ENCODE results near the gene EPHB6. TPM values are rescaled to one million over a fixed set of nuclear protein-coding genes. Genes with fewer than 3 reads are reported as not detected.

The EPHB6 gene
- total and polyA plus RNA-seq, 10 of the 15 experiments (the other 5 are each of a cell fraction or from before 2014, with no cell fraction given), result 0.06 to 1.3 (median 0.37) TPM; not detected in 2

GRCh38 chr7:142901426-142902259 is 46.8 kb downstream of the EPHB6 start (continued):
- TF ChIP-seq HSF1 (IDR thresholded peaks at IDR 0.05; ENCODE audit: low read depth, low read length), result no peak

GRCh38 chr7:142904128-142904527 is 49.3 kb downstream of the EPHB6 start:
- no peak for ATAC-seq
- H3K27ac ChIP-seq (ENCODE audit: control insufficient read depth, insufficient read depth), result no peak overlapping the region
- H4K20me1 ChIP-seq (ENCODE audit: control insufficient read depth, insufficient read depth), result no peaks in the 10 kb centered on the region
- POLR2A ChIA-PET, result no interaction called here
- no peaks in the 10 kb centered on the region for H3K79me2 ChIP-seq (ENCODE audit: control insufficient read depth, insufficient read depth, low read length)
- no peak overlapping the region for H3K4me3 ChIP-seq
- no peak for FAIRE-seq
- H3K4me1 ChIP-seq (ENCODE audit: control insufficient read depth, insufficient read depth, low read length), result no peaks in the 10 kb centered on the region
- SMC1A ChIA-PET (ENCODE audit: uncharacterized antibody, unreplicated experiment), result no interaction called here
- no peak overlapping the region for H2AFZ ChIP-seq (ENCODE audit: control insufficient read depth, low read depth, low read length)
- no TSS peak for BruUV-seq (replicated peaks)
- no peak overlapping the region for H3K4me2 ChIP-seq (ENCODE audit: control insufficient read depth, insufficient read depth)
- no peak for TF ChIP-seq YBX1 (IDR thresholded peaks at IDR 0.05)
- TF ChIP-seq E2F4 (IDR thresholded peaks at IDR 0.05; ENCODE audit: low read depth, low read length), result no peak
- TF ChIP-seq LARP7 (IDR thresholded peaks at IDR 0.05), result no peak
- no peaks in the 10 kb centered on the region for H3K9me3 ChIP-seq (replicated peaks; ENCODE audit: control insufficient read depth, insufficient read depth, low read length)
- CTCF ChIA-PET, result interaction anchor here (0.8 to 1.2 kb wide), 4 partner anchors 11 to 311 kb away, joined by 3 to 5 read pairs (median 4); no protein-coding TSS in a partner anchor
- no peak overlapping the region for H3K9ac ChIP-seq (ENCODE audit: control insufficient read depth, insufficient read depth, low read length)
- no peaks in the 10 kb centered on the region for H3K36me3 ChIP-seq (ENCODE audit: control insufficient read depth in 2 of 2, insufficient read depth in 2 of 2, low read length in 1 of 2)
- H3K27me3 ChIP-seq (replicated peaks in 1 of 2; ENCODE audit: control insufficient read depth in 2 of 2, insufficient read depth in 2 of 2, low read length in 1 of 2), result no peaks in the 10 kb centered on the region
- RAD21 ChIA-PET (ENCODE audit: unreplicated experiment), result no interaction called here
- in situ Hi-C loops (cut with MboI) (no loop called here), intact Hi-C loops (cut with micrococcal nuclease; ENCODE audit: unreplicated experiment) (no loop called here)
- no peak for DNase-seq (ENCODE audit: low read depth, low spot score)
